Measurements from ENCODE around the gene SVIP. TPM values are rescaled to one million over a fixed set of nuclear protein-coding genes. Genes with fewer than 3 reads are reported as not detected.
A peak's percentile ranks its signal among the peaks of the same experiment; 100 is the strongest.

SVIP gene, protein sequence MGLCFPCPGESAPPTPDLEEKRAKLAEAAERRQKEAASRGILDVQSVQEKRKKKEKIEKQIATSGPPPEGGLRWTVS
- 48.8 TPM for polyA plus RNA-seq (2012; ENCODE audit: insufficient read depth, insufficient read length)

DNA sequence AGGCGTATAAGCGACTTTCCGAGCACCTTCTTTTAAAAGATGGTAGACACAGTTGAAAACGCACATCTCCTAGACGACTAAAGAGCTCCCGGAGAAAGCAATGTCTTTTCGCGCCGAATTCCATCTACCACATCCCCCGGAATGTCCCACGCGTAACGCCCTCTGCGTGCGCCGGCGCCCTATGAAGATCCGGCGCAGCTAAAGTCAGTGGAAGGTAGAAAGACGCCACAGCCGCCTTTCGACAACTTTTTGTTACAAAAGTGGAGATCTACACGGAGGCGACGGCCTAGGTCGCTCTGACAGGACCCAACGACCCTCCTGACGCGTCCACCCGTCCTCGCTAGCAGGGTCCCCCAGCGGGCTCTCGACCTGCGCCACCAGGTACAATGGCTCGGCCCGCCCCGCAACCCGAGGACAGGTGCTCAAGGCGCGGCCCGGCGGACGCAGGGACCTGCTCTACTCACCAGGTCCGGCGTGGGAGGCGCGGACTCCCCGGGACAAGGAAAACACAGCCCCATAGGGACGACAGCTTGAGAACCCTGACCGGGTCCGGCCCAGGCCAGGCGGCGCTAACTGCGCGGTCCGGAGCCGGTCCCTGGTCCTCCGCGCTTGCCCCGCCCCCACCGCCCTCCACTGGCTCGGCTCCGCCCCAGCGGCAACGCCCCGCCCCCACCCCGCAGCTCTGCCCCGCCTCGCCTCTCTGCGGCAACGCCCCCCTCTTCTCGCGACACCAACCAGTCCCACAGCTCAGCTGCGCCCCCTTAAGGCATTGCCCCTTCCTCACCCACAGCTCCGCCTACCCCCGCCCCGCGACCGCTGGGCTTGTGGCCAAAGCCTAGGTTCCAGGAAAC, at the start of gene SVIP:
SVIP (minus strand) TSS at position 571 of the 851 bp plus-strand sequence; CDS start at position 518, 53 bp downstream.
- DNase-seq (ENCODE audit: low read depth, low spot score) = peak; percentile 94
- H3K4me3 ChIP-seq (ENCODE audit: low read length) = peak within 1 kb of the TSS; percentile 78

DNA sequence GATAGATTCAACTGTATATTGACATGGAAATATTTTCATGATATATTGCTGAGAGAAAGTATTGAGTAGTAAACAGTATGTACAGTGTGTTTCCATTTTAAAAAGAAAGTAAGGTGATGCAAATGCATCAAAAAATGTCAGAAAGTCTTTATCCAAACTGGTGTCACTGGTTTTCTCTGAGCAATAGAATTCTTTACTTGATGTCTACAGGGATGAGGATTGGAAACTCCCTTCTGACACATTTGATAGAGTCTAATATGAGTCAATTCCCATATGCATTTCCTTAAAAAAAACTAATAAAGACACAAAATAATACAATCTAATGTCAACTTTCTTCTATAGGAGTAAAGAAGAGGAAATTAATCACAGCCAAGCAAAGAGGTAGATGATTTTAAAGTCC, 49.0 kb upstream of the SVIP start:
- DNase-seq (ENCODE audit: low read depth, low spot score) = no peak
- H3K4me3 ChIP-seq (ENCODE audit: low read length) = no peak overlapping the region

DNA sequence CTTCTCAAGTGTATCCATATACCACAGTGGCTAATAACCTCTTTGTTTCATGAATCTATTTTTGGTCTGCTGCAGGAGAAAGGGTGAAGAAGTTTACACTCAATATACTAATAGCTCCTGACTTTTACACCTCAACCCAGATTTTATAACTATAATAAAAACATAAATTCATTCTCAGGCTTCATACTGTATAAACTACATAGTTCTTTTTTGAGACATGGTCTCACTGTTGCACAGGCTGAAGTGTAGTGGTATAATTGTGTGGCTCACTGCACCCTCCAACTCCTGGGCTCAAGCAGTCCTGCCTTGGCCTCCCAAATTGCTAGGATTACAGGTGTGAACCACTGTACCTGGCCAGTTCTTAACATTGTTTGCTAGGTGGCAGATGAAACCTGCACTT, 48.4 kb upstream of the SVIP start:
- DNase-seq (ENCODE audit: low read depth, low spot score) = no peak
- H3K4me3 ChIP-seq (ENCODE audit: low read length) = no peak overlapping the region

DNA sequence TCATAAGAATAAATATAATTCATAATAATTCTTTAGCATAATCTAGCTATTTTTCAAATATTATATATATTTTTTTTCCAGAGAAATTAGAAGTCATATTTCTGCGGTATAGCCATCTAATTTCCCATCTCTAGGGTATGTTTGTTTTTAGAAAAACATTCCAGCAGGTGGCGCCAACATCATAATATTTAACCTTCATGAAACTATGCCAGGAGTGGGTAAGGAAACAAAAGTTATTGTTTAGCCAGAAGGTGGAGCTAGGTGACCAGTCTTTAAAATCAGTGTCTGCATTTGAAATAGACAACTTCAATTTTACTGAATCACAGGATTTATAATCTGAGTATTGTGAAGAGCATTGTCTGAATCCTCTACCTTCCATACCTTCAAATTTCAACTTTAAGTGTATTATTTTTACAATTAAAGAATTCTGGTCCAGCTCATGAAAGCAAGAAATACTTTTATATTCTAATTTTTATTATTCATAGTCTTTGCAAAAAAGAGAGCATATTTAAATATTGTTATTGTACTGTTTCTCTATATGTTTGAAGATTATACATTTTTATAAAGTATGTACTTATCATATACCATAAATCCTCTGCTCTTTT, 46.4 kb upstream of the SVIP start:
- peak; percentile 79 for DNase-seq (ENCODE audit: low read depth, low spot score)
- no peak overlapping the region for H3K4me3 ChIP-seq (ENCODE audit: low read length)

DNA sequence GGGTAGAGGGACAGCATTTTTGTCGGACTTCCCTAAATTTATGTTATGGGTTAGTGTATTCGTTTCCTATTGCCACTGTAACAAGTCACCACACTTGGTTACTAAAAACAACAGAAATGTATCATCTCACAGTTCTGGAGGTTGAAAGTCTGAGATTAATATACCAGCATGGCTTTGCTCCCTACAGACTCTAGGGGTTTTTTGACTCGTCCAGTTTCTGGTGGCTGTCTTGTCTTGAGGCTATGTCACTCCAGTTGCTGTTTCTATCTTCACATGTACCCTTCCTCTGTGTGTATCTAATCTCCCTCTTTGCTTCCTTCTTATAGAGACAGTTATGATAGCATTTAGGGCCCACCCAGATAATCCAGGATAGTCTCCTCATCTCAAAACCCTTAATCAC, 39.7 kb upstream of the SVIP start:
- H3K4me3 ChIP-seq (ENCODE audit: low read length) = no peak overlapping the region
- DNase-seq (ENCODE audit: low read depth, low spot score) = no peak

DNA sequence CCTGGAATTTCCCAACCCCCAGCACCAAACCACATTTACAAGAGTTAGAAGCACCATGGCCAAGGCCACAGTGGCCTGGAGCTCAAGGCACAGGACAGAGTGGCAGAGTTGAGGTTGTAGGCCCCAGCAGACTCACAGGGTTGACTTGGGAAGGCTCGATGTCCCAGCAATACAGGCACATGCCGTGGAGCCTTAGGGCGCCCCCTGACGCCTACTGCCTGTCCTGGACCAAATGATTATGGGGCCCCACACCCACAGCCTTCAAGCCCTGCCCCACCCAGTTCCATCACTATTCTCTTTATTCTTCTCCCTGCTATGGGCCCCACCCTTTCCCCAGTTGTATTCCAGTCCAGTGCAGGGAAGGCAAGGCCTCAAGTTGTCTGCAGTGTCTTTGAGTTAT, 30.6 kb upstream of the SVIP start, which contains the start of gene CCDC179:
CCDC179 (minus strand) TSS at position 234 of the 400 bp plus-strand sequence; CDS start at position 181, 53 bp downstream.
- DNase-seq (ENCODE audit: low read depth, low spot score) = no peak
- no peak within 1 kb of the TSS for H3K4me3 ChIP-seq (ENCODE audit: low read length)

DNA sequence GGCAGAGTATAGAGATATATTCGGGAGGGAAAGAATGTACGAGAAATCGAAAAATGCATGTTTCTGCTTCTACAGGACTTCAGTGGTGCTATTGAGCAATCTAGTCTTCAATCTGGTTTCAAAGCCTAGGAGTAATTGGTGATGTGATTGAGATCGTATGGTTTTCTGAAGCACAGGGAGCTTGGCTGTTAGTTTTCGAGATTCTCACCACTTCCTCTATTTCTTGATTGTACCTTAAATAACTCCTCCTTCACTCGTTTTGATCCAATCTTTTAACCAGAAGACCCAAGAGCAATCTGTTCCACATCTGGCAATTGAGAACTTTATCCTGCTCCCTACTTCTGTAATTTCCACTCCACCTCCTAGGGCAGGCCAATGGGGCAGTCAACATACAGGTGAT, 30.2 kb upstream of the SVIP start:
- DNase-seq (ENCODE audit: low read depth, low spot score) = no peak
- H3K4me3 ChIP-seq (ENCODE audit: low read length) = no peak overlapping the region

DNA sequence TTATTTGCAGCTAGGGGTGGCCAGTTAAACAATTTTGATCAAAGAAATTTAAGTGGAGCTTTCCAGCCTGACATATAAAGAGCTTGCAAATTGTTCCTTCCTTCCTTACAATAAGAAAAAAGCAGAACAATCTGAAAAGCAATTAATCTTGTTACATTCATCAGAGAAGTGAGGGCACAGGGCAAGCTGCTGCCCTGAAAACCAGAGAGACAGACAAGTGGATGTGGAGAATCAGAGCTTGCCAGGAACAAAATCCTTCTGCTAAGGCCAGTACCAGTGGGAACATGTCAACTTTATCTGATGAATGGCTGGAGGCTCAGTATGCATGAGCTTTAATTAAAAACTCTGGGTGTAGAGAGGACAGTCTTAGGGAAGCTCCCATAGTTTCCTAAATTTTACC, 21.9 kb upstream of the SVIP start:
- no peak for DNase-seq (ENCODE audit: low read depth, low spot score)
- no peak overlapping the region for H3K4me3 ChIP-seq (ENCODE audit: low read length)

DNA sequence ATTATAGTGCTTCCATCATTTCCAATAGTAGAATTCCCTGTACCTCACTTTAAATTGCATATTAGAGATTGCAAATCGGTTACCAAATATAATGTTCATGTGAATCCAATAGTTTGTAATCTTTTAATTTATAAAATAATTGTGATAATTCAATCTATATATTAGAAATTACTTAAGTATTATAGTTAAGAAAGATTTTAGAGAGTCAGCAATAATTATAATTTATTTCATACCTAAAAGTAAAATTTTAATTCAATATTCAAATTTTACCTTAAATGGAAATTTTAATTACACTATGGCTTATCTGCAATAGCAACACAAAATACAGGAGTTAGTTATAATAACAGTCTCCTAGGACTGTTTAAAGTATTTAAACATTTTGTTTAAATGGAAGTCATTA, 17.1 kb upstream of the SVIP start:
- DNase-seq (ENCODE audit: low read depth, low spot score) = no peak
- no peak overlapping the region for H3K4me3 ChIP-seq (ENCODE audit: low read length)

DNA sequence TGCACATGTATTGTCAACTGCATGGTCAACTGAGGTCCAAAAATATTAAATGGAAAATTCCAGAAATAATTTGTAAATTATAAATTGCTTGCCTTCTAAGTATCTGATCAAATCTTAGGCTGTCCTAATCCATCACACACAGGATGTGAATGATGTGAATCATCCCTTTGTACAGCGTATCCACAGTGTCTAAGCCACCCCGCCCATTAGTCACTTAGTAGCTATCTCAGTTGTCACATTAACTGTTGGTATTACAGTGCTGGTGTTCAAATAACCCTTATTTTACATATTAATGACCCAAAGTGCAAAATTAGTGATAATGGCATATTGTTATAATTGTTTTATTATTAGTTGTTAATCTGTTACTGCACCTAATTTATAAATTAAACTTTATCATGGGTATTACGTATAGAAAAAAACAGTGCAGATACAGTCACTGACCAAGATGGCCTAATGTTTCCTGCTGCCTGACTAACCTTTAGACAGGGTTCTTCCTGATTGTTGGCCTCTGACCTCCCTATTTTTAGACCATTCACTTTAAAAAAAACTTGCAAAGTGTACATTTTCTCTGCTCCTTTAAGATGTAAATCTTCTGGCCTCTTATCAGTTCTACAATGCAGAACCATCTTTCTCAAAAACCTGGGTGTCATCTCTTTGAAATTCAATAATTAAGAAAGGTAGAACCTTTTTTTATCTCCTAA, 2.9 kb upstream of the SVIP start:
- no peak for DNase-seq (ENCODE audit: low read depth, low spot score)

DNA sequence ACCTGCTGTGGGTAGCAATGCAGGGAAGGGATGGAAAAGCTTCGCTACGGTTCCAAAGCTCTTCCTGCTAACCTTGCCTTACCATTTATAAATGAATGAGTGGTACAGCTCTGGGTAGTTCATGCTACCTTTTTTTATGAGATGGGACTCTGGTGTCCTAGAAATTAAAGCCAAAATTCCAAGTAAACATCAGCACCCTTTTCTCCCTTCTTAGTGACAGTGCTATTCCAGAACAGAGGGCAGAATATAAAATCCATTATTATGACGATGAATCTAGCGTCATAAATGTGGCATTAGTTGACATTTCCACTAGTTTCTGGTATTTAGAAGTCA, 447 bp upstream of the SVIP start:
- peak overlapping the region; percentile 28 for H3K4me3 ChIP-seq (ENCODE audit: low read length)
- DNase-seq (ENCODE audit: low read depth, low spot score) = no peak

More for the DNA sequence above, 2.9 kb upstream of the SVIP start:
- H3K4me3 ChIP-seq (ENCODE audit: low read length) = no peak overlapping the region

DNA sequence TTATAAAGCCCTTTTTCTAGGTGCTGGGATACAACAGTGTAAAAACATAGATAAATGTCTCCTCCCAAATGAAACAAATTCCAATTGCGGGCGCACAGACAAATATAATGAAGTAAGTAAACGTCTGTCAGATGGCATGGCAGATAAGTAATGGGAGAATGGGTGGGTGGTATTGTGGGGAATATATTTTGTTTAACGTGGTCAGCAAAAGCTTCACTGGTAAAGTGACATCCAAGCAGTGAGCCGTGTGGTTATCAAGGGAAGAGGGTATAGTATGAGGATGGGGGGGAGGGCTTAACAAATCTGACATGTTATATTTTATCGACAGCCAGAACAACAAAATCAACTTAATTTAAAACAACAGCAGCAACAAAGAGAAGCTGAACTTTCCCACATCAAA, 1.2 kb downstream of the SVIP start:
- H3K4me3 ChIP-seq (ENCODE audit: low read length) = peak overlapping the region; percentile 78
- peak; percentile 24 for DNase-seq (ENCODE audit: low read depth, low spot score)

DNA sequence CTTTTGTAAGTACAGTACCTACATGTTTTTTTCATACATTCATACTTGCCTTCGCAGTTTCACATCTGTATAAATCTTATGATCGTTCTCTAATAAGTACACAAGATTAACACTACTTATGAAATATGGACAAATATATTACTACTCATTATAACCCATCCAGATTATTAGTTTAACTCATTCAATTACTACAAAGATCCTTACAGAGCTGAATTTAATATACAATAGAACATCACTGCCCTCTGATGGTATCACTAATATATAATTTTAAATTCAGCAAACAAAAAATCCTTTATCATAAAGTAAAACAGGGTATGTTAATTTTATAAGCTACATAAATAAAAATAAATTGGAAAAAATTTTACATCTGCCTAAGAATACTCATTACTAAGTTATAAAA, 7.4 kb downstream of the SVIP start:
- H3K4me3 ChIP-seq (ENCODE audit: low read length) = no peak overlapping the region
- no peak for DNase-seq (ENCODE audit: low read depth, low spot score)

DNA sequence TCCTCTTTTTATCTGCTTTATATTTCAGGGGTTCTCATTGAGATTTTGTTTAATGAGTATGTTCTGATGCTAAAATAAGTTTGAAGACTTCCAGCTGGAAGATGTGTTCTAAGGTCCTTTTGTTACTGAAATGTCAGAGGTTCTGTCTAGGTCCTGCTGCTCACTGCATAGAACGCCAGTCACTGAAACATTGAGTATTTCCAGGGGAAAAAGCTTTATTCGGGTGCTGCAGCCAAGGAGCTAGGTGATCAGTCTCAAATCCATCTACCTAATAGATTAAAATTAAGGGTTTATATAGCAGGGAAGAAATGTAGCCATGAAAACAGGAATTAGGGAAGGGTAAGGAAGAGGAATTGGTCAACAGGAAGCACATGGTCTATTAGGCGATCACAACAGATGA, 19.7 kb downstream of the SVIP start:
- DNase-seq (ENCODE audit: low read depth, low spot score) = no peak
- no peak overlapping the region for H3K4me3 ChIP-seq (ENCODE audit: low read length)

DNA sequence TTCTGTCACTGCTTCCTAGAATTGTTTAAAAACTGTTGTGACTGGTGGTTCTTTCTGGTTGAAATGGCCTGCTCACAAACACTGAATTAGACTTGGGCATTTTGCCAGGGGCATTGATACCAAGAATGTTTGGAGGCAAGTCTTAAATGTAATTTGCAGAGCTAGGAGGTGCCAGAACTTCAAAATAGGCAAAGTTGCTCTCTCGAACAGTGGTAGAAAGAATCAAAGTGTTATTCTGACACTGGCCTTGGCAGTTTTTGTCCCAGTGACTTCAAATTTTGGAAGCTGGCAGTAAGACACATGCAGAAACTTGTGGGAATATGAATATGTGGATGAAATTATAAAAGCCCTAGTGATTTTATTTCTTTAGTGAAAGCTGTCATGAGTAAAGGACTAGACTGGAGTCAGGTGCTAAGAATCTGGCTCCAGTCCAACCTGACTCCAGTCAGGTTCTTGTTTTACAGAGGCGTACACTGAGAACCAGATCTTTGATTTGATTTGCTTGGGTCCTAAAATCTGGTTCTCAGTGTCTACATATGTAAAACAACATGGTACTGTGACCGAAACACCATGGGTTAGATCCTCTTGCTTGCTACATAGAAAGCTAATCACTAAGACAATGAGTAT, 20.9 kb downstream of the SVIP start:
- no peak for DNase-seq (ENCODE audit: low read depth, low spot score)
- H3K4me3 ChIP-seq (ENCODE audit: low read length) = no peak overlapping the region

DNA sequence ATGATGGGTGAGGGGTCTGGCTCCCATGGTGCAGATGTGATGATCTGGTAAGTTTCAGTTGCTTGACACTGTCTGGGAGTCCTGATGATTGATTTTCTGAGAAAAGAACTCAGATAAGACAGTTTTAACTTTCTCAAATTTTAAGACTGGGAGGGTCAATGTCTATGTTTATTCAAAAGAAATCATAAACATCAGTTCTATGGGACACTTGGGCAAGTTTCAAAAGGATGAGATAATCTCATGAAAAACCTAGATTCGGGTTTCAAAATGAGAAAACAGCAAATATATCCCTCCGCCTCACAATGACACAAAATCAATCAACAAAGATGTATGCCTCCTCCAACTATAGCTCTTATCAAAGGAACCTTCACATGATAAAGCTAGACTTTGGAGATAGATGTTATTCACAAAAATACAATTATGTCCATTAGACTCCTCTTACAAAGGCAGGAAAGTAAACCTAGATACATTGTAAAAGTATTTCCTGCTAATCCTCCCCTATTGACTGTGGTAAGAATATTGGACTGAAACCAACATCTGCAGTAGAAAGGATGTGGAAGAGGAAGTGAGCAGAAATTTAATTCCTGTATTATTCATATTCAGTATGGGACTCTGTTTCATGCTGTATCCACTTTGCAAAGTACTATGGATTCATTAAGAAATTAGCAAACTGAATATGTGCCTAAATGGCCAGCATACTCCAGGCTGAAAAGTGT, 21.6 kb downstream of the SVIP start:
- DNase-seq (ENCODE audit: low read depth, low spot score) = no peak
- H3K4me3 ChIP-seq (ENCODE audit: low read length) = no peak overlapping the region

DNA sequence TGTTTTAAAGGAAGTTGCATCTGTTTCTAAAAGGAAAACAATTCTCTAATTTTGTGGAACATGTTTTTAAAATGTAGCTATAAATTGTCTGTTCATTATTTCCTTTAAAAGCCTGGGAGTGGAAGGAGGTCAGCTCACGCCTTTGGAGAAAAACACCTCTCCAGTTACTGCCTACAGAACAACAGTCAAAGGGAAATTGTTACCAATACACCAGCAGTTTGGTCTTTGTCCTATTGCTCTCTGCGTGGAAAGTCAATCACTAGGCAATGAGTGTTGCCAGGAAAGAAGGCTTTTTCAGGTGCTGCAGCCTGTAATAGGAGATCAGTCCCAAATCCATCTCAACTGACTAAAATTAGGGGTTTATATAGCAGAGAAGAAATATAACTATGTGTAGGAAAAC, 22.2 kb downstream of the SVIP start:
- no peak for DNase-seq (ENCODE audit: low read depth, low spot score)
- H3K4me3 ChIP-seq (ENCODE audit: low read length) = no peak overlapping the region

DNA sequence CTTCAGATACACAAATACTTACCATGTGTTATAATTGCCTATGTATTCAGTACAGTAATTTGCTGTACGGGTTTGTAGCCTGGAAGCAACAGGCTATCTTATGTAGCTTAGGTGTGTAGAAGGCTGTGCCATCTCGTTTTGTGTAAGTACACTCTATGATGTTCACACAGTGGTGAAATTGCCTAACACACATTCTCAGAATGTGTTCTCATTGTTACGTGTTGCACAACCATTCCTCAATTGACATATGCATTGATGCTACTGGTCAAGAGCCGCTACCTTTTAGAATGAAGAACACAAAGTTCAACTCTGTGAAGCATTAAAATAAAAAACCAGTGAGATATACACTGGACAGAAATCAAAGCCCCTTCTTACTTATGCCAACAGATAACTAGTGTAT, 26.7 kb downstream of the SVIP start:
- no peak for DNase-seq (ENCODE audit: low read depth, low spot score)
- H3K4me3 ChIP-seq (ENCODE audit: low read length) = no peak overlapping the region

DNA sequence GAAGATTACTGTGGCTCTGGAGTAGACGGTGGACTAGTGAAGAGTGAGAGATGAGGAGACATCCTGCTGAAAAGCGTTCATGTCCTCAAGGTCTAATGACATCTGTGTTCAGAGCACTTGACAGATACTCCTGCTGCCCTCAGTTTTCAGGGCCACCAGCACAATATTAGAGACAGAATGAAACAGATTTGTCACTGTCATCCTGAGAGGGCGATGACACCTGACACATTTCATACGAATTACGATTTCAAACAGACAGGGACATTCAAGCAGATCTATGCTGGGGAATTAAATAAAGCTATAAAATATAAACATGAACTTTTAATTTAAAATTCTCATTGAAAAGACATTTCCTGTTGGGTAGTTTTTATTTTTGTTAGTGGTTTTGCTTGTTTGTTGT, 29.1 kb downstream of the SVIP start:
- DNase-seq (ENCODE audit: low read depth, low spot score) = no peak
- no peak overlapping the region for H3K4me3 ChIP-seq (ENCODE audit: low read length)

All from Jurkat, Clone E6-1 (cell line).